GM12874 (cell line): ENCODE data around the gene DAB1.

Experiments
- TF ChIP-seq, protein P1 (sequence below): IDR thresholded peaks from 2 replicates; pipeline ENCODE4 v1.5.1; 2011; ENCODE audit warnings: low read depth, mild to moderate bottlenecking, control low read depth, low read length, moderate library complexity; ENCODE audit not compliant: insufficient read depth

Gene DAB1

DNA sequence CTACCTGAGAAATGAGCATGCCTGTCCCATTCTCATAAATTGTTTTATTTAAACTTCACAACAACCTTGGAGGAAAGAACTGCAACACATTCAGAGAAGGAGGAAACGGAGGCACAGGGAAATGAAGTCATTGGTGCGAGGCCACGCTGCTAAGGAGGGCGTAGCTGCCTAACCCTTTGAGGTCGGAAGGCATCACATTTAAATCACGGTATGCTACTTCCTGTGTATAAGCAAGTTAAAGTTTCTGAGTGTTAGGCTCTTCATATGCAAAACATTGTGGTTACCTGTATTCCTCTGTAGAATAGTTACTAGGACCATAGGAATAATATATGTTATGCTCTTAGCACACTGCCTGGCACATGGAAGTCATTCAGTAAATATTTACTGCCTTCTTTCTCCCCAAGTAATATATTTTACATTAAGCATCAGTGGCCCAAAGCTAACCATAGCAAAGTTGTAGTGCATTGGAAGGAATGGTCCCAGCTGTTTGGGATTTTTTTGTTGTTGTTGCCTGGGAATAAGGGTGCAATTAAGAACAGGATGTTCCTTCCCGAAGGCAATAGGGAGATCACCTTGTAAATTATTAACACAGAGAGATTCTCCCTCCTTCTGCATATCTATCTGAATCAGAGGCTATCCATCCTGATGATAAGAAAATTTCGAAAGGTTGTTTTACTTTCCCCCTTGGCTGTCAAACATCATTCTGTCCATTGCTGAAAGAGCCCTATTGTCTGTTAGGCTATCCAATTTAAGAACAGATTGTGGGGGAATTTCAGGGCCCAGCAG lies 265.8 kb downstream of the DAB1 start:
- TF ChIP-seq, protein P1, sequence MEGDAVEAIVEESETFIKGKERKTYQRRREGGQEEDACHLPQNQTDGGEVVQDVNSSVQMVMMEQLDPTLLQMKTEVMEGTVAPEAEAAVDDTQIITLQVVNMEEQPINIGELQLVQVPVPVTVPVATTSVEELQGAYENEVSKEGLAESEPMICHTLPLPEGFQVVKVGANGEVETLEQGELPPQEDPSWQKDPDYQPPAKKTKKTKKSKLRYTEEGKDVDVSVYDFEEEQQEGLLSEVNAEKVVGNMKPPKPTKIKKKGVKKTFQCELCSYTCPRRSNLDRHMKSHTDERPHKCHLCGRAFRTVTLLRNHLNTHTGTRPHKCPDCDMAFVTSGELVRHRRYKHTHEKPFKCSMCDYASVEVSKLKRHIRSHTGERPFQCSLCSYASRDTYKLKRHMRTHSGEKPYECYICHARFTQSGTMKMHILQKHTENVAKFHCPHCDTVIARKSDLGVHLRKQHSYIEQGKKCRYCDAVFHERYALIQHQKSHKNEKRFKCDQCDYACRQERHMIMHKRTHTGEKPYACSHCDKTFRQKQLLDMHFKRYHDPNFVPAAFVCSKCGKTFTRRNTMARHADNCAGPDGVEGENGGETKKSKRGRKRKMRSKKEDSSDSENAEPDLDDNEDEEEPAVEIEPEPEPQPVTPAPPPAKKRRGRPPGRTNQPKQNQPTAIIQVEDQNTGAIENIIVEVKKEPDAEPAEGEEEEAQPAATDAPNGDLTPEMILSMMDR = no peak

DNA sequence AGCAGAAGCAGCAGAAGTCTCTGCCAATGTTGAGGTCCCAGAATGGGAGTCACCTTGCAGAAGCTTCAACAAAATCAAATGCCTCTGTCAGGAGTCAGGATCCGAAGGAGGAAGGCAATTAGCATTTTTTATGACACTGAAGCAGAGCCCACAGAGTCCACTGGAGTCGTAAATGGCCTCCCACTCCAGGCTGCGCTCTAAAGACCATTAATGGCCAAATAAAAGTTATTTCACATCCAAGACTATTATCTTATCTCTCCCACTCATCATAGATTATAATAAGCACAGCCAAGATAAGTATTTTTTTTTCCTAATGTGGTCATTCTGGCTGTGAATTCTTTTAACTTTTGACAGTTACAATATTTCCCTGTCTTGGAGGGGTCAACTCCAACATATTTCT lies 267.0 kb downstream of the DAB1 start:
- TF ChIP-seq, protein P1 = no peak

DNA sequence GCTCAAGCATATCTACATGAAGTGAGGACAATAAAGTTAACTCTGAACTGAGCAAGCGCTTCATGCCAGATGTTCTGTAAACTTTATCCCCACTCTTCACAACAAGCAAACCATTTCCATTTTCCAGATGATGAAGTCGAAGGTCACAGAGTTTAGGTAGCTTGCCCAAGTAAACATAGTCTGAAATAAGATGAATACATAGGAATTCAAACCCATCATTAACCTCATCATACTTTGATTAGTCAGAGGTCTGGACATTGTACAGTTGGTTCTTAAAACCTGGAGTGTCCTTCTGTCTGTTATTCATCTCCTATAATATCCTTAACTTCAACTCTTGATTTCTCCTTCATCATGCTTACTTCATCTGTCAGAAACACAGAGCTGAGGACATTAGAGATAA lies 277.8 kb downstream of the DAB1 start:
- TF ChIP-seq, protein P1 = no peak

DNA sequence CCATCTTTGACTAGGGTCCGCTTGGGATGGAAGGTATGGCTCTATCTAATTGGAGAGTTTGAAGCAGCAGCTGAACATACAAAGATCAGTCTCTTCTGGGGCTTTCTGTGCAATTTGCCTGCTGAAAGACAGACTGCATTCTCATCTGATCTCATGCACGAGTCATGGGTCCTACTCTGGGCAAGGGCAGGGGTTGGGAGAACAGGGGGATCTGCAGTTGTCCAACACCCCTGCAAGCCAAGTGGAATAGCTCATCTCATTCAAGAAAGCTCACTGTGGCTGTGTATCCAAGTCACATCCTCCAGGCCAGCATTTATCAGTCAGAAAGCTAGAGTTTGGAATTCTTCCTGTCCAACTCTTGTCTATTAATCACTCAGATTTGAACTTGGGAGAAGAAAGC lies 280.9 kb downstream of the DAB1 start:
- TF ChIP-seq, protein P1 = no peak

DNA sequence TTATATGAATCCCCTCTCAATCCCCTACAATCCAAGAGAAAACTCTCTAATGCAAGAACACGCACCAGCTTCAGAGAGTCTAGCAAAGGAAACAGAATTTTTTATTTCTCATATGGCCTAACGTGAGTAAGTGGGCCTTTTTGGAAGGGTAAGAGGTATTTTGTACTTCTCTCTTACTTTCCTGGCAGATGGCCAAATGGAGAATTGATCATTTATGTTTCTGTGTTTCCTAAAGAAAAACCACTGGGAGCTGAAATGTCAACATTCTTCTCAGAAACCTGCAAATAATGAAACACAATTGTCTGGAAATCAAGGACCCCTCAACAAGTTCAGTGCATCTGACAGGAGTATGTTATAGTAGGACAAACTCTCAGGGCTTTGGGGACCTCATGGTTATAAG lies 281.7 kb downstream of the DAB1 start:
- TF ChIP-seq, protein P1 = no peak

DNA sequence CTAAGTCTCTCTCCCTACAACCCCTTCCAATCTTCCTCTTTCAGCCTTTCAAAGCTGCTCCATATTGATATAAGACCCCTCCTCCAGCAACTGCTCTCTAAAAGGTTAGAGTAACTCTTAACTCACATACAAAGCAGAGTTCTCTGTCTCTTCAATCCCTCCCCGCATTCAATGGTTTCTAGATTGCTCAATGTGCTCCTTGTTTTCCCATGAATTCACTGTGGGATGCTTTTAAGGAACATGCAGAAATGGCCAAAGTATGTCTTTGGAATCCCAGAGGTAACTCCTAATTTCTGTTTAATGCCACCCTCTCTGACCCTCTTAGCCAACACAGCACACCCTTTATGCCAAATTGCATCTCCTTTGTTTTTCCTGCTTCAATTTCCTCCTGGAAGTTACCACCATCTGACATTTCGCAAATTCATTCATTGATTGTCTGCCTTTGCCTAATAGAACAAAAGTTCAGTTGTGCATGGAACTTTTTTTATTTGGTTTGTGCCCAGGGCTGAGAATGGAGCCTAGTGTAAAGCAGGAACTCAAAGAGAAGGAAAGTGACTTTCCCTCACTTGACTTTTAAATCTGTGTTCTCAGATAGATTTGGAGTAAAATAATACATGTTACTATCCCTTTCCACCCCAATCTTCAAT lies 285.3 kb downstream of the DAB1 start:
- TF ChIP-seq, protein P1 = no peak

DNA sequence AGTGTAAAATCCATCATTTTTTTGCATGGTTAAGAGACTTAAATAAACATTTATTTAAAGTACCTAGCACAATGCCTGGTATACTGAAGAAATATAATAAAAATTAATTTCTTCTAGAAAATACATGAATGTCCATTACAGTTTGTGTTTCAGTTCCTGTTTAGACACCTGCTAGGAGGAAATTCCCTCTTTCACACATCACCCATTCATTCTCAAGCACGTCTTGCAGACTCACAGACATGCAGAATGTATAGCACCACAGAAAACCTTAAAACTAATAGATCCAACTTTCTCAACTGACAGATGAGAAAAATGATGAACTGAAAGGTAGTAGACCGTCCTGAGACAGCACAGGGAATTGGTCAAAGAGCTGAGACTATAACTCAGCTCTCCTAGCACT lies 285.9 kb downstream of the DAB1 start:
- TF ChIP-seq, protein P1 = no peak
